Fibroblast of lung (primary cell): ENCODE results near the gene LGALSL.

Source experiments
- EZH2 ChIP-seq: IDR thresholded peaks from 2 replicates; pipeline ENCODE4 v1.5.1; 2012; ENCODE audit warnings: low read length, control low read depth, mild to moderate bottlenecking; ENCODE audit errors: missing control alignments
- TF ChIP-seq, protein P1 (sequence below), 2 donors: IDR thresholded peaks in 1 of 2; conservative IDR thresholded peaks in 1 of 2; 1 replicate in 1 of 2; 2 replicates in 1 of 2; pipeline ENCODE4 v1.5.1; 2011 to 2012; ENCODE audit warnings: low read length in 2 of 2, control low read depth in 1 of 2, inconsistent platforms in 1 of 2, low read depth in 1 of 2, mild to moderate bottlenecking in 1 of 2

DNA sequence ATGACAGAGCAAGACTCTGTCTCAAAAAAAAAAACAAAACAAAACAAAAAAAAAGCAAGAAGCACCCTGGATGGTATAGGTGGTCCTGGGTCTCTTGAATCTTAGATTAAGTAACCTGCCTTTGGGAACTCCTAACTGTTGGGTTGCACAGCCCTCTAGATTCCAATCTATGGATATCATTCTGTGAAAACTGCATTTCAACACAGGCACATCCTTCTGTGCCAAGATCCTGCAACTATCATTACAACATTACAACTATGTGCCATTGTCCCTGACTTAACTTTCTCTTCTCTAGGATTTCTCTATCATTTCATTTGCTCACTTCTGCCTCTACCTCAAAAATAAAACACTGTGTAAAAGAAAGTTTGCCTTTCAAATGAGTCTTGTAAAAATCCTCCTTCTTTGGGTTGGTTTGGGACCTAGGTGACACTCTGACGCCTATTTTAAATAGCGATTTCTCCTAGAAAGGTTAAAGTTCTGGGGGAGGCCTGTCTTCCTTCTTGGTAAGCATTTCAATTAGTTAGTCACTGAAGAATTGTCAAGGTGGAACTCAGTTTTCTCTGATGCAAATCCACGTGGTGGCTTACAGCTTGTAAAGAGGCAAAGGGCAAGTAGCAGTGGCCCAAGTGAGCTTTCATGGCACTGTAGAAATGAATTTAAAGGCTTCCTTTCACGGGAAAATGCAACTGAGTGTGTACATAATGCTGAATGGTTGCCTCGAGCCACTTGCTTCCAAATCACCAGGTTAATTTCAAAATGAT lies 9.2 kb downstream of the LGALSL start:
- TF ChIP-seq, protein P1, sequence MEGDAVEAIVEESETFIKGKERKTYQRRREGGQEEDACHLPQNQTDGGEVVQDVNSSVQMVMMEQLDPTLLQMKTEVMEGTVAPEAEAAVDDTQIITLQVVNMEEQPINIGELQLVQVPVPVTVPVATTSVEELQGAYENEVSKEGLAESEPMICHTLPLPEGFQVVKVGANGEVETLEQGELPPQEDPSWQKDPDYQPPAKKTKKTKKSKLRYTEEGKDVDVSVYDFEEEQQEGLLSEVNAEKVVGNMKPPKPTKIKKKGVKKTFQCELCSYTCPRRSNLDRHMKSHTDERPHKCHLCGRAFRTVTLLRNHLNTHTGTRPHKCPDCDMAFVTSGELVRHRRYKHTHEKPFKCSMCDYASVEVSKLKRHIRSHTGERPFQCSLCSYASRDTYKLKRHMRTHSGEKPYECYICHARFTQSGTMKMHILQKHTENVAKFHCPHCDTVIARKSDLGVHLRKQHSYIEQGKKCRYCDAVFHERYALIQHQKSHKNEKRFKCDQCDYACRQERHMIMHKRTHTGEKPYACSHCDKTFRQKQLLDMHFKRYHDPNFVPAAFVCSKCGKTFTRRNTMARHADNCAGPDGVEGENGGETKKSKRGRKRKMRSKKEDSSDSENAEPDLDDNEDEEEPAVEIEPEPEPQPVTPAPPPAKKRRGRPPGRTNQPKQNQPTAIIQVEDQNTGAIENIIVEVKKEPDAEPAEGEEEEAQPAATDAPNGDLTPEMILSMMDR (conservative IDR thresholded peaks at IDR 0.05 in 1 of 2, IDR thresholded peaks at IDR 0.05 in 1 of 2; ENCODE audit: low read depth in 1 of 2, low read length in 2 of 2): no peak
- no peak for TF ChIP-seq EZH2
